ENCODE results near the gene UBXN7.

- no peak for TF ChIP-seq YY1 (IDR thresholded peaks at IDR 0.05; ENCODE audit: low read depth)
- no peak for TF ChIP-seq CEBPB (IDR thresholded peaks at IDR 0.05)
These were observed 91.8 kb downstream of the UBXN7 start for GRCh38 chr3:196340466-196340865.

Measured in Ishikawa (cell line).